Inferior parietal cortex (tissue), 1 donor: ENCODE measurements around the gene INPP4A.

ENCODE experiments used
- DNase-seq: peaks from one replicate; pipeline ENCODE4 v3.0.0-alpha.2; 2016; ENCODE audit errors: extremely low spot score

INPP4A gene

DNA sequence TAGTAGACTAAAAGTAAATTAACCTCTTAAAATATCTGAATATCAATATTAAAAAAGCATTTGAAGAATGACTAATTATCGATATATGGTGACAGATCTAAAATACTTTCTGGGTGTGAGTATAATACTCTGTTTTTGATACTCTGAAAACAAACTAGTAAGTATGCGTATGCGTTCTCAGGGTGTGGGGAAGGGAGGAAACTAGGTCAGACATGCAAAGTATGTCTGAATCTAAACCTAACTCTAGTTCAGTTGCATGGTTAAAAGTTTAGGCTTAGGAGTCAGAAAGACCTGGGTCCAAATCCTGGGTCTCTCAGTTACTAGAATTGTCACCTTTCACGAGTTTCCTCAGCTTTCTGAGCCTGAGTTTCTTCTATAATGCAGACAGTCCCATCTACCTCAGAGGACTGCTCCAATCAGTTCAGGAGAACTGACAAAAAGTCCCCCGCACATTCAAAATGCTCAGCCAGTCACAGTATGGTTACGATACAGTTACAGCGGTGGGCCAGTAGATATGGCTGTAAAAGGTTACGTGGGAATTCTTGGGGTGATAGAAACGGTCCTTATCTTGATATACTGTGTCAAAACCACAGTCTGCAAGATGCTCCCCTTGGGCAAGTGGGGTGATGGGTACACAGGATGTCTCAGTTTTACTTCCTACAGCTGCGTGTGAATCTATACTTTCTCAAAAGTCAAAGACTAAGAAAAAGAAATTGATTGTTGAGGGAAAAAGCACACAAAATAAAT lies 192.9 kb downstream of the INPP4A start:
- DNase-seq = no peak

DNA sequence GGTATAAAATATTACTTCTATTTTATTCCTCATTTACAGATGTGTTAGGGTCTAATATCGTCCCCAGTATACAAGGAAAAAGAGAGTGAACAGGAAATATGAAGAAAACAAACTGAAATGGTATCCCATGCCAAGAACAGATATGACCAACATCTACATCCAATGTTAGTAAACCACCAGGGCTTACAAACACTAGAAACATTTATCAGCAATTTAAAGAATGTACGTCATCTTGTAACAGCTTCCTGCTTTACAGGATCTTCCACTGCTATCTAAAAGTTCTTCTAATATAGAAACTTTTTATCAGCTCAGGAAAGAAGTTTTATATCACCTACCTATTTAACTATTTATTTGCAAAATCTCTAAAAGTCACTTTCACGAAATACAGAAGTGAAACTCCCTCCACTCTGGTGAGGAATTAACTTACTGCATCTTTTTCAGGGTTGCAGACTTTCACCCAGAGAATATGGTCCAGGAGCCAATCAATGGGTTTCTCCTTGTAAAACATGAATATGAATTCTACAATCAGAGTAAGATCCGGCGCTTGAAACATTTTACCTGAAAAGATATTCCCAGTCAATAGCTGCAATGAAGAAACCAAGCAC lies 198.9 kb downstream of the INPP4A start:
- DNase-seq = no peak
